GM19395 (cell line): Measurements from ENCODE around the gene SCN3A.

Source experiments
- ATAC-seq: cut with Tn5 transposase; IDR thresholded peaks from one replicate; pipeline ENCODE4 v1.9.1; 2021; ENCODE audit warnings: mild to moderate bottlenecking, moderate library complexity; ENCODE audit not compliant: unreplicated experiment

Gene SCN3A

DNA sequence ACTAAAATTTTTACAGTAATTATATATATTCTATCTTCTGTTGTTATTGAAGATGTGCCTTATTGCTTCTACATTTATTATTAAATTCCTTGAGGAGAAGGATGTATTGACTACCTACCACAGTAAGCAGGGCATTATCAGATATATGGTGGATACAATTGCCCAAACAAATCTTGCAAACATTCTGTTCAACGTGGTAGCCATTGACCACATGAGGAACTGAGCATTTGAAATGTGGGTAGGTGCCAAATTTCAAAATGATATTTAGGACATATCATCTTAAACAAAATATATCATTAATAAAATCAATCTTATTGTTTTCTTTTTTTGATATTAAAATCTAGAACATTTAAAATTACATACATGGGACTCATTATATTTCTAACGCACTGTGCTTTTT is 11.1 kb downstream of the SCN3A start:
- ATAC-seq = peak; percentile 38

DNA sequence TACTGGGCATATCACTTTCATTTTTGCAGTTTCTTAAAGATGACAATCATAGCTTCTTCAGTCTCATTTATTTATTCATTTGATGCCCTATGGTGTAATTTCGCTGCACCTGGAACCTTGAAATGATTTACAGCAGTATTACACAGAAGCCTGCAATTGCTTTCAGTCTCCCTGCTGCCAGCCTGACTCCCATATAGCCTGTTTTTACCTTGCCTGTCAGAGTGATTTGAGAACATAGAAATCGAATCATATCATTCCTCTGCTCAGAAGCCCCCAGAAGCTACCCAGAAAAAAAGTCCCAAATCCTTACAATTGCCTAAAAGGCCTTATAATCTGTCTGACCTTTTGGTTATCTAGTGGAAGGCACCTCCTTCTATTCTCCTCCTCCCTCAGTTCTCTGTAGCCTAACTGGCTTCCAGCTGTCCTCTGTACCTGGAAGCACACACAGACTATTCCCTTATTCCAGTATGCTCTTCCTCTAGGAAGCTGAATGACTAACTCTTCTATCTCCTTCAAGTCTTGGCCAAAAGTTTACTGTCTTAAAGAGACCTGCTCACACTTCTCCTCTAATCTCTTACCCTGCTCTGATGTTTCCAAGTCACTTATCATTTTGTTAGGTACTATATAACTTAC is 12.6 kb downstream of the SCN3A start:
- ATAC-seq = no peak

DNA sequence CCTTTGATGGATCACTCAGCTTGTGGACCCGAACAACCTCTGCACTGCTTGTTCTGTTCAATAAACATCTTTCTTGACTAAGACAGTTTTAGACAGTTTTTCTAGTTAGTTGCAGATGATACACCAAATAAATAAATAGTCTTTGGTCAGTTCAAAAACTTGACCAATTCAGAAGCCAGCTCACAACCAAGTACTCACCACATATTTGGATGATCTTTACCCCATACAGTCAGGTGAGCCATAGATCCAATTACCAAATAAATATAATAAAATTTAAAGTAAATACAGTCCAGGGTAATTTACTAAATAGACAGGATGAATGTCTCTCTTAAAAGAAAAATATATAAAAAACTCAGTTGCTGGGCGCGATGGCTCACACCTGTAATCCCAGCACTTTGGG is 18.2 kb downstream of the SCN3A start:
- ATAC-seq = no peak

DNA sequence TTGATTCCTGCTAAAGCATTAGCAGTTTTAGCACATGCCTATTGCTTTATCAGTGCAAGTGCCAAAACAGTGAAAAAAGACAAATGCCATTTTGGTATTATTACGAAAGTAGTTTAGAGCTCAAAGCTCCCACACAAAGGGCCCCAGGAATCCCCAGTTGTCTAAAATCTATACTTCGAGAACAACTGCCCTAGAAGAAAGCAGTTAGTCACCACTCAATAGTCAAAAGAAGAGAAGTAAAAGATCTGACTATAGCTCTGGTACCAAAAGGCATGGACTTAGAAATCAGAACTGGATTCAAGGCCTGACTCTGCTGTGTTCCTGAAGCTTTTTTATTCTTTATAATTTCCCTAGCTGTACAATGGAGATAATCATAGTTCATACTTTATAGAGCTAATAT is 21.8 kb downstream of the SCN3A start:
- ATAC-seq = no peak

DNA sequence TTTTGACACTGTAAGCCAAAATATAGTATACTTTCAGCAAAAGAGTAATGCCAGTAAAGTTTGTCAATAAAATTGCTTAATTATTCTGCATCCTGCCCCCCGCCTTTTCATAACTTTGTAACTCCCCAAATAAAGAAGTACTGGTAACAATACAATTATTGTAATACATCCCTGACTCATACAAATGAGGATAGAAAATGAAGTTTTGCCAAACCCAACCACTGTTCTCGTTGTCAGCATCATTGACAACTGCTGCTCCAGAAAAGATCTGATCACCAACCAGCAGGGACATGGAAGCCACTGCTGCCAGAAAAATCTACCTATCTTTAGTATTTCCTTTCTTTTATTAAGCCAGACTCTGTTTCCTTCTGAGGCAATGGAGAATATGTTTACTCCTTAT is 27.1 kb downstream of the SCN3A start:
- ATAC-seq = no peak

DNA sequence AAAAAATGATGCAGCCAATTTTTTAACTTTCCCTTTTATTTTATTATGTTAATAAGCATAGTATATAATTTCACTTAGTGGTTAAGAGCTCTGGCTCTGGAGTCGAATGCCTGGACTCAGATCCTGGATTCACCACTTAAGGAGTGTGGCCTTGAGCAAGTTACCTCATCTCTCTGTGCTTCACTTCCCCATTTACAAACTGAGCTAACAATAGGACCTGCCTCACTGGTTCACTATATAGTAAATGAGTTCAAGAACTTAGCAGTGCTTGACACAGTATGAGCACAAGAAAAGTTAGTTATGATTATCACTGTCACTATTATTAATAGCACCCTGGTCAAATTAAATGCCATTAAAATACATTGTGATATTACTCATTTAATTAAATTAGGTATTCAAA is 30.6 kb downstream of the SCN3A start:
- peak; percentile 83 for ATAC-seq

DNA sequence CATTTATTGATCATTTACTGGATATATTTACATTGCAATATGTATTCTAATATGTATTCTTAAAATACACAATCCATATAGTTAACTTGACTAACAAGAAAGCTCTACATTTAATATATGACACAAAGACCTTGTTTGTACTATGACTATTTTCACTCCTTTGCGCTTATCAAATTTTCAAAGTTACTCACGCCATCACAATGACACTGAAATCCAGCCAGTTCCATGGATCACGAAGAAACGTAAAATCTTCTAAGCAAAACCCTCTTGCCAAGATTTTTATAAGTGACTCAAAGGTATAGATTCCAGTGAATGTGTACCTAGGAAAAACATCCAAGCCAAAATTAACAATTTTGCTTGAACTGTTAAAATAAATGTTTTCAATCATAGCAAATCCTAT is 39.6 kb downstream of the SCN3A start:
- no peak for ATAC-seq

DNA sequence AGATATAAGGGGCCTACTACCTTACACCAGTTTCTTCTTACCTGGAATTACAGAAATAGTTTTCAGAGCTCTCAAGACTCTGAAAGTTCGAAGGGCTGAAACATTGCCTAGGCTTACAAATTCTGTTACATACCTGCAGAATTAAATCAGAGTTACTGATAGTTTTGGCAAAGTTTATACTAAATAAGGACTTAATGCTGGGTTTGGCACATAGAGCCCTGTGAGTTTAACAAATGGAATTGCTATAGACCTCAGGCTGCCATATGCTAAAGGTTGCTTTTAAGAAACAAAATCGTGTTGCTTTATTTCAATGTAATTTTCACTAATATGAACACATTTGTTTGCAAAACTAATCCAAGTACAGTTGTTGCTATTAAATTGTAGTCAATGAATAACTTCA is 40.1 kb downstream of the SCN3A start:
- no peak for ATAC-seq

DNA sequence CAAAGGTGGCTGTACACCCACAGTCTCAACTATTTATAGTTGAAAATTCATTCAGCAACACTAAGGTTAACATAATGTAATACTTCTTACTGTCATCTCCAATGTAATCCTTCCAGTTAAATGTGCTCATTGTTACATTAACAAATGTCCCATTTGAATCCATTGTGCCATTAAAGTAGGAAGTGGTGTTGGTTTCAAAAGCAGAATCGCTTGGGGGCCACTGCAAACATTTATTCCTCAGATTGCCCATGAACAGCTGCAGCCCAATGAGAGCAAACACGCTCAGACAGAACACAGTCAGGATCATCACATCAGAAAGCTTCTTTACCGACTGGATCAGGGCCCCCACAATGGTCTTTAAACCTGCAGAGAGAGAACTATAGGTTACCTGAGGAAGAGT is 41.4 kb downstream of the SCN3A start:
- ATAC-seq = no peak

DNA sequence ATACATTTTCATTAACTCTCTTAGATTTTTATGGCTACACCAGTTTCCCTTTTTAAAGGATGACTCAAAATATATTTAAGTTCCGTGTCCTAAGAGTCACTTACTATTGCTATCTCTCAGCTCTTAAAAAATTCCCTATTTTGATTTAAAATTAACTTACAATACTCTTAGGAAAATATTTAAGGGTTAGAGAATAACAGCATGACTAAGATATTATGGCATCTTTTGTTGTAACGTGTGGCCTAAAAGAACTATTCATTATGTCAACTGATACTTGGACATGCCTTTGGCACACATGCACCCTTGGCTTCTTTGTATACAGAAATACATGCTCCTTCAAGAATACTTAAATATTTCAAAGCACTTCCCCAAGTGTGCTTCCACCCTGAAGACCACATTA is 42.3 kb downstream of the SCN3A start:
- no peak for ATAC-seq

DNA sequence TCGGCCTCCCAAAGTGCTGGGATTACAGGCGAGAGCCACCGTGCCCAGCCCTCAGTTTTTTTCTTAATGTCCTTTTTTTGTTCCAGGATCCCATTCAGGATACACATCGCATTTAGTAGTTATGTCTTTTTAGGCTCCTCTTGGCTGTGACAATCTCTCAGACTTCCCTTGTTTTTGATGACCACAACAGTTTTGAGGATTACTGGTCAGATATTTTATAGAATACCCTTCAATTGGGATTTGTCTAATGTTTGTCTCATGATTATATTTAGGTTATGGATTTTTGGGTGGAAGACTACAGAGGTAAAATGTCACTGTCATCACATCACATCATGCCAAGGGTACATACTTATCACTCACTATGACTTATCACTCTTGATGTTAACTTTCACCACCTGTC is 46.7 kb downstream of the SCN3A start:
- no peak for ATAC-seq

DNA sequence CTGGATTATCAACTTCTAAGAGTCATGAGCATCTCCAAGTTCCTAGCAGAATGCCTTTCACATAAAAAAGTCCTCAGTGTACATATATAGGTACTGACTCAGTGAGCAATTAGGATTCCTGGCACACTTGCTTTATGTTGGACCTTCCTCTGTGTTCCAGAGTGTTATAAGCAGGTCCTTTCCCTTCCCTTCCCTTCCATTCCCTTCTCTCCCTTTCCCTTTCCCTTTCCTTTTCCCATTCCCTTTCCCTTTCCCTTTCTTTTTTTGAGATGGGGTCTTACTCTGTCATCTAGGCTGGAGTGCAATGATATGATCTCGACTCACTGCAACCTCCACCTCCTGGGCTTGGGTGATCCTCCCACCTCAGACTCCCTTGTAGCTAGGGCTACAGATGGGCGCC is 48.7 kb downstream of the SCN3A start:
- ATAC-seq = no peak

DNA sequence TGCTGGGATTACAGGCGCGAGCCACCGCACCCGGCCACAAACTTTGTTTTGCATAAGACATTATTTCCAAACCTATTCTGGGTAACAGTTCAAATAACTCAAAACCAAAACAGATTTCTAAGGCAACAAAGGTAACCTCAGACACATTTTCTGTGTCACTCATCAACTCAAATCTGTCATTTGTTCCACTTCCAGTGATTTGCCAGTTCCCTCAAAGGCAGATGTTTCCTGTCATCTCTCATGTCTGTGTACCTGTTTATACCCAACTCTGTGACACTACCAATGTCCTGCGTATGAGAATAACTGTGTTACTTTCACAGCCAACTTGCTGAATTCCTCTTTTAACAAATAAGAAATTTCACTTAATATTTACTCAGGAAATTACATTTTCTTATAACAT is 54.4 kb downstream of the SCN3A start:
- peak; percentile 94 for ATAC-seq

DNA sequence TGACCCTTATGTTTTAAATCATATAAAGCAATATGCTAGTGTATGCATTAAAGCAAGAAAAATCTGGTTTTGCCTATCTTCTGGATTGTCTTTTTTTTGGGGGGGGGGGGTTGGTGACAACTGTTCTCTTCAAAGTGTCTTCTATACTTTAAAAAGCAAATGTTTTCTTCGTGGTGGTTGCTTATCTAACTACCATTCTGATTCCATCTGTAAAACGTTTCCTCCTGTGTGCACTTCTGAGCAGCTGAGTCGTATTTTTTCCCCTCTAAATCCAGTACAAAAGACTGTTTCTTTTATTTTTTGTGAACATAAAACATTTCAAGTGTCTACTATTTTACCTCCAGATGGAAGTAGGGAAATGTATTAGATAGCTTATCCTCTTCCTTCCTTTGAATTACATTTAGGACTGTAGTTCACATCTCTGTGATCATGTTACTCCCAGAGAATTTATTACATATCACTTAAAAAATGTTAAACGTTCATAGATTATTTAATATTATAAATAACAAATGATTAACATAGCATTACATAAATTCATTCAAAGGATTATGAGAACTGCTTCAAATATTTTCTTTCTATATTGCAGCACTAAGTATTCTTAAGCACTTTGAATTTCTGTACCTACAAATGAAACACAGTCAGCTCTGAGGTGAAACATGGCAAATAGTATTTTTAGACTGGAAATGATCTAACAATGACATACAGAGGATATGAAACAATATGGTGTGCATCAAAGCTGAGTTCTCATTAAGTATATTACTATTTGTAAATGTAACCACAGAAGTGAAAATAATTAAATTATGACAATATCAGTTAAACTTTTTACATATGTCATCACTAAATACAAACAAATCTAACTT is 56.4 kb downstream of the SCN3A start:
- no peak for ATAC-seq

DNA sequence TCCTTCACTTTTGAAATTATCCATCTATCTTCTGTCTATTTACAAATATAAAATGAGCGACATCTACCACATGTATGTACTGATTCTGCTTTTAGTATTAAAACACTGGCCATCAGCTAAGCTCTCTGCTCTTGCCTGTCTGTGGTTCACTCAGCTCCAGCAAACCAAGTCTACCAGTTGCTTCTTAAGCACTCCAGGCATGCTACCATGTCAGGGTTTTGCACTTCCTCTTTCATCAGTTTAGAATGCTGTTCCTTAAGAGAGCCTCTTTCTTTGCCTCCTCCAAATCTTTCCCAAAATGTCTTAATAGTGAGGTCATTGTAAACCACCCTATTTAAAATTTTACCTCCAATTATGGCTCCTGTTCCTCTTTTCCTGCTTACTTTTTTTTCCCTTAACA is 59.5 kb downstream of the SCN3A start:
- ATAC-seq = peak; percentile 76

DNA sequence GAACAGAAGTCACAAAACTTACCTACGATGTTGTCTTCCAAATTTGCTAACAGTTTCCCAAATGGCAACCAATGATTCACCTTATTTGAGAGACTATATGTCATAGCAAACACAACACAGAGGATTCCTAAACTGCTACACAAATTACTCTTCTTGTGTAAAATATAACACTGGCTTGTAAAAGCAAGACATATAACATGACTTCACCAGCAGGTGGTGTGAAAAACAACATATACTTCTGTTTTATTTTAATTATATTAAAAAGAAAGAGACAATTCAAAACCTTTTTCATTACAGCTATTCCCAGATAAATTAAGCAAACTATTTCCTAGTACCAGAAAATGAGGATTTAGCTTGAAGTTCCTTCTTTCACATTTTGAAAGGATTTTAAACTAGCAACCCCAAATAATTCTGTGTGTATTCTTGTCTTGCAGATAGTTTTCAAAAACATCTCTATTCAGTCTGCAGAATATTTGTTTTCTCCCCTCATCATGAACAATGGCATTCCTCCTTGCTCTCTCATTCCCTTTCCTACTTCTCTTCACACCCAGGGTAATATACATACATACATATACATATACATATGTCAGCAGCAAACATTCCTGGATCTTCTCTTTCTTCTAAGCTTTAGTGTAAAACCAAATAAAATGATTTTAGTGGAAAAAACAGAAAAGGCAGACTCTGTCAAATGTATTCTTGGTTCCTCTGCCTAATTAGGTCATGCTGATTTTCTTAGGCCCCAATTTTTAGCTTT is 62.1 kb downstream of the SCN3A start:
- no peak for ATAC-seq

DNA sequence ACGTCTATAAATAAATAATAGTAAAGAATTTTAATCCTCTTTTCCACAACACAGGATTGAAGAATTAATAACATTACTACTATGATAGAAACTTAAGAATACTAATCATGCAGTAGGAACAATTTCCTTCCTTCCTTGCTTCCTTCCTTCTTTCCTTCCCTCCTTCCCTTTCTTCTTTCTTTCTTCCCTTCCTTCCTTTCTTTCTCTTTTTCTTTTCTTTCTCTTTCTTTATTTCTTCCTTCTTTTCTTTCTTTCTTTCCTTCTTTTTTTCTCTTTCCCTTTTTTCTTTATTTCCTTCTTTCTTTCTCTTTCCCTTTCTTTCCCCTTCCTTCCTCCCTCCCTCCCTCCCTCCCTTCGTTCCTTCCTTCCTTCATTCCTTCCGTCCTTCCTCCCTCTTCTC is 77.6 kb downstream of the SCN3A start:
- ATAC-seq = no peak

DNA sequence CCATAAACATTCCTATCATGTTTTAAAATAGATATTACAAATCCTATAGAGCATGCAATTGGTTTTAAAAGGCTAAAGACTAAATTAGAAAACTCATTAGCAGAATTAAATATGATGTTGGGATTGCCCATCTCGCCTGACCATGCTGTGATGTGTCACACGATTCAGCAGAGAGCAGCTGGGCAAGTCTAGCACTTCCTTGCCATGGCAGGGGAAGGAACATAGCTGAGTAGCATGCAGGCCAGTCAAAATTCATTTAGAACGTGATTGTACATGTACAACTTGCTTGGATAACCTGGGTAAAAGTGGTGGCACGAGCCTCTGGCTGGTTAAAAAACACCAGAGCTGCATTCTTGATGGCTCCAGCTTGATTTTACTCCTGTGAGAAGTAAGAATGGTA is 81.3 kb downstream of the SCN3A start:
- ATAC-seq = no peak

DNA sequence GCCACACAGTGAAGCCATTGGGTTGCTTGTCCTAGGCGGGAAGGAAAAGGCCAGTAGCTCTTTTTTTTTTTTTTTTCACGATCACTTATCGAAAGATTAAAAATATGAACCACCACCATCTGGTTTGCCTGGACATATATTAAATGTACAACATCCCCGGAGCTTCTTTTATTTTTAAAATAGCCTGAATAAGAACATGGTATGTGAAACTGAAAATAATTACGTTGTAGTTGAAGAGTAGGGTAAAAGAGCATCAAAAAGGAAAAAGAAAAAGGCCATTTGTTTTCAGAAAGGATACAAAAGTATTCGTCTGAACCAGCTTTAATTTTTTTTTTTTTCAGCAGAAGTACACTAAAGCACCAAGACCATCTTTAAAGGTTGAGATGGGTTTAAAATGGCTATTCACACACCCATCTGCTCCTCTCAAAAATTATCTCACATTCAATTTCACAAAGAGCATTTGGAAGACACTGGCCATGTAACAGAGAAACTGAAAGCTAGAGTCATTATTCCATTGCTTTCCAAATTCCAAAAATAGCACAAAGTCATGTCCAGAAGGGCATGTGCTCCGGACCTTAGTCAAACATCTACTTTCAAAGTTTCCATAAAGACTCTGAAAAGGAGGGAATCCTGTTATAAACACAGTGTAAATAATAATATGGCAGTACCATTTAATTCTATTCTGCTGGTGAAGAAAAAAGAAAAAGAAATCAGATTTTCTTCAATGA is 82.9 kb downstream of the SCN3A start:
- no peak for ATAC-seq

DNA sequence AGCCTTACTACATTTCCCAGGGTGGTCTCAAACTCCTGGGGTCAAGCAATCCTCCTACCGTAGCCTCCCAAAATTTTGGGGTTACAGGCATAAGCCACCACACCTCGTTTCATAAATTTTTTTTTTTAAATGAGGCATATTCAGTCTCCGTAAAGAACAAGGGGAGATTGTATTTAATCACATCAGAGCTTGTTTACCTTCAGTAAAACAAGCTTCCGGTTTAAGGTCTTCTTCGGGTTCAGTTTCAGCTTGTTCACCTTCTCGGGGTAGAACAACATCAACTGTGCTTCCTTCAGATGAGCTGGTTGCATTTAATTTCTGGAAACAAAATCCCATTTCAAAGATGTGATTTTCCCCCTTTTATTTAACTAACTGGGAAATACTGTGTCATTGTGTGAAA is 88.6 kb downstream of the SCN3A start:
- no peak for ATAC-seq

DNA sequence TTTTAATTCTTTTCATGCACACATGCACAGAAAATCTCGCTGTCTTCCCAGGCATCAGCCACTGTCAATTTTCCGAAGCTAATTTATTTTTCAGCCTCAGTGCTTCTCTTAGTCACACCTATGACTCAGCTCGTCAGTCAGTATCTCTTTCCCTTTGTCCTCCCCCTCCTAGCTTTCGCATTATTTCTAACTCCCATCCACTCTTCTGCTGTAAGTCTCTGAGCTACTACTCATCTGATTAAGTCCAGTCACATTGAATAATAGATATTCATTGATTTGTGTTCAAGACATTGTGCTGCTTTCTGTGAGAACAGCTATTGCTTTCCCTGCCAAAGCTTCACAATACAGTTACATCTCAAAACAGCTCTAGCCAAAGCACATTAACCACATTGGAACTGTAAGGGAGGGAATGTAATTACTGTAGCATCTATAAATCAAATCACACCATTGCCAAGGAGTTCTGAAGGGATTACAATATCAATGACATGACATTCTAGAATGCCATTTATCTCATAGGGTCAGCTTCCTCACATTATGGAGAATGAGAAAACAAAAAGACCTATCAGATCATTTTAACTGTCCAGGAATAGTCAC is 89.4 kb downstream of the SCN3A start:
- ATAC-seq = no peak
